A549 (cell line): ENCODE data around the gene MTHFSD.

Source experiments
- CBX2 ChIP-seq: fragments of 200-600 bp; sonication (generic); IDR thresholded peaks from 2 replicates; pipeline ENCODE4 v1.6.1; 2016; ENCODE audit warnings: low read depth, mild to moderate bottlenecking, borderline replicate concordance
- CTCF ChIP-seq: fragments of >200 bp; sonication (Bioruptor Twin); formaldehyde crosslinking; IDR thresholded peaks from 3 replicates; pipeline ENCODE4 v1.5.1; 2016
- EHMT2 ChIP-seq: fragments of 200-600 bp; sonication (generic); IDR thresholded peaks from 2 replicates; pipeline ENCODE4 v1.6.1; 2016; ENCODE audit warnings: antibody characterized with exemption, low read depth, mild to moderate bottlenecking, moderate library complexity
- ELK1 ChIP-seq: fragments of 150-350 bp; IDR thresholded peaks from 2 replicates; pipeline ENCODE4 v1.6.1; 2014; ENCODE audit warnings: low read depth, mild to moderate bottlenecking, low read length
- EP300 ChIP-seq, 2 experiments: fragments of >200 bp; sonication (Bioruptor Twin); formaldehyde crosslinking; IDR thresholded peaks; 2 replicates in 1 of 2; 3 replicates in 1 of 2; pipeline ENCODE4 v1.6.1; 2016 to 2017
- KDM1A ChIP-seq: fragments of 200-600 bp; sonication (generic); IDR thresholded peaks from 2 replicates; pipeline ENCODE4 v1.6.1; 2016; ENCODE audit warnings: low read depth, mild to moderate bottlenecking
- MYC ChIP-seq: IDR thresholded peaks from 2 replicates; pipeline ENCODE4 v1.6.1; 2012; ENCODE audit warnings: mild to moderate bottlenecking, inconsistent platforms, low read length, improper control_type of control experiment, borderline replicate concordance
- PHF8 ChIP-seq: fragments of 200-600 bp; sonication (generic); IDR thresholded peaks from 2 replicates; pipeline ENCODE4 v1.6.1; 2016; ENCODE audit warnings: low read depth, mild to moderate bottlenecking, antibody characterized with exemption, moderate library complexity, borderline replicate concordance
- POLR2A ChIP-seq: IDR thresholded peaks from 2 replicates; pipeline ENCODE4 v1.6.1; 2012; ENCODE audit warnings: mild to moderate bottlenecking, low read length
- SMC3 ChIP-seq: fragments of >200 bp; sonication (Bioruptor Twin); formaldehyde crosslinking; IDR thresholded peaks from 3 replicates; pipeline ENCODE4 v1.6.1; 2018; ENCODE audit warnings: inconsistent platforms
- USF2 ChIP-seq: fragments of 450-650 bp; IDR thresholded peaks from 2 replicates; pipeline ENCODE4 v1.6.1; 2014; ENCODE audit warnings: antibody characterized with exemption

- TF ChIP-seq CTCF, result no peak
- no peak for TF ChIP-seq EP300 (IDR thresholded peaks at IDR 0.05)
- TF ChIP-seq ELK1, result no peak
- TF ChIP-seq KDM1A, result no peak
- no peak for TF ChIP-seq PHF8
- no peak for TF ChIP-seq CBX2
- TF ChIP-seq SMC3, result no peak
- no peak for TF ChIP-seq USF2
- no peak for TF ChIP-seq POLR2A
- no peak for TF ChIP-seq MYC
- no peak for TF ChIP-seq EHMT2
Observed at GRCh38 chr16:86566601-86566965, 11.5 kb upstream of the MTHFSD start, which contains the start of gene FOXC2.
